Measurements from ENCODE around the gene DCC.

DNA sequence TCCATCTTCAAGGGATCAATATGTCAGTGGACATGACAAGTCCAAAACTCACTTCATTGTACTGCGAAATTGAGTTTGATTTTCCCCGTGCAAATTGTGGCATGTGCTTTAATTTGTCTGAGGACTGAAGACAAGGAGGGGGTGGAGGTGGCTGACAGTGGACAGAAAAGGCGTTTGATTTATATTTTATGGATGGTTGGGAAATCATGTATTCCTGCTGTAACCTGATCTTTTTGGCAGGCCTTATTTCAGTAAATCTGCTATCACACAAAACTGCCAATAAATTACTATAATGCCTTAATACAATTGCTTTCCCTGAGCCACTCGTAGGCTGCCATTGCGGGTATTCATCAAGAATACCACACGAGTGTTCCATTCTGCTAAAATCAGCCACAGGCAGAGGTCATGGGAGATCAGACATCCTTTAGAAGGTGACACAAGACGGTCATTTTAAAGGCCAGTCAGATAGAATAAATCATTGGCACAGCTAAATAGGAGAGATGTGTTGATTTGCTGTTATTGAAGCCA lies 1164.0 kb downstream of the DCC start:
- TF ChIP-seq, protein P1, sequence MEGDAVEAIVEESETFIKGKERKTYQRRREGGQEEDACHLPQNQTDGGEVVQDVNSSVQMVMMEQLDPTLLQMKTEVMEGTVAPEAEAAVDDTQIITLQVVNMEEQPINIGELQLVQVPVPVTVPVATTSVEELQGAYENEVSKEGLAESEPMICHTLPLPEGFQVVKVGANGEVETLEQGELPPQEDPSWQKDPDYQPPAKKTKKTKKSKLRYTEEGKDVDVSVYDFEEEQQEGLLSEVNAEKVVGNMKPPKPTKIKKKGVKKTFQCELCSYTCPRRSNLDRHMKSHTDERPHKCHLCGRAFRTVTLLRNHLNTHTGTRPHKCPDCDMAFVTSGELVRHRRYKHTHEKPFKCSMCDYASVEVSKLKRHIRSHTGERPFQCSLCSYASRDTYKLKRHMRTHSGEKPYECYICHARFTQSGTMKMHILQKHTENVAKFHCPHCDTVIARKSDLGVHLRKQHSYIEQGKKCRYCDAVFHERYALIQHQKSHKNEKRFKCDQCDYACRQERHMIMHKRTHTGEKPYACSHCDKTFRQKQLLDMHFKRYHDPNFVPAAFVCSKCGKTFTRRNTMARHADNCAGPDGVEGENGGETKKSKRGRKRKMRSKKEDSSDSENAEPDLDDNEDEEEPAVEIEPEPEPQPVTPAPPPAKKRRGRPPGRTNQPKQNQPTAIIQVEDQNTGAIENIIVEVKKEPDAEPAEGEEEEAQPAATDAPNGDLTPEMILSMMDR (IDR thresholded peaks at IDR 0.05) = no peak
- no peak for TF ChIP-seq POLR2A (IDR thresholded peaks at IDR 0.05)

Data from thyroid gland (tissue), 4 donors.